Activated T-cell treated with anti-CD3 and anti-CD28 coated beads, Interleukin-2, amount 50 U/mL, for 24 hours (primary cell): Measurements from ENCODE around the gene KRT72.
A peak's percentile ranks its signal among the peaks of the same experiment; 100 is the strongest.

Experiments used
- DNase-seq: peaks from one replicate; pipeline ENCODE4 v3.0.0-alpha.2; 2020
- H3K27ac Mint-ChIP-seq: 2 replicates; pipeline ENCODE4 v1.8.0; 2020; ENCODE audit warnings: mild to moderate bottlenecking, mixed read lengths
- H3K27me3 Mint-ChIP-seq: 2 replicates; pipeline ENCODE4 v1.8.0; 2020; ENCODE audit warnings: mixed read lengths
- H3K36me3 Mint-ChIP-seq: 2 replicates; pipeline ENCODE4 v1.8.0; 2020; ENCODE audit warnings: low read depth, mixed read lengths
- H3K4me1 Mint-ChIP-seq: 2 replicates; pipeline ENCODE4 v1.8.0; 2020; ENCODE audit warnings: low read depth, mixed read lengths
- H3K4me3 Mint-ChIP-seq: 2 replicates; pipeline ENCODE4 v1.8.0; 2020; ENCODE audit warnings: mild to moderate bottlenecking, moderate library complexity, mixed read lengths
- H3K9me3 Mint-ChIP-seq: 2 replicates; pipeline ENCODE4 v1.8.0; 2020; ENCODE audit warnings: mixed read lengths

Gene KRT72

GRCh38 chr12:52540531-52540930 lies 60.7 kb downstream of the KRT72 start:
- H3K4me3 Mint-ChIP-seq, result no peak overlapping the region
- no peaks in the 10 kb centered on the region for H3K36me3 Mint-ChIP-seq
- H3K27ac Mint-ChIP-seq, result no peak overlapping the region
- H3K27me3 Mint-ChIP-seq, result peaks cover 3% of the 10 kb centered on the region
- peaks cover 3% of the 10 kb centered on the region for H3K4me1 Mint-ChIP-seq
- no peak for DNase-seq
- H3K9me3 Mint-ChIP-seq, result no peaks in the 10 kb centered on the region

GRCh38 chr12:52539821-52540173 lies 61.5 kb downstream of the KRT72 start:
- H3K27me3 Mint-ChIP-seq, result peaks cover 3% of the 10 kb centered on the region
- H3K9me3 Mint-ChIP-seq, result no peaks in the 10 kb centered on the region
- no peaks in the 10 kb centered on the region for H3K36me3 Mint-ChIP-seq
- H3K27ac Mint-ChIP-seq, result no peak overlapping the region
- peaks cover 3% of the 10 kb centered on the region for H3K4me1 Mint-ChIP-seq
- no peak overlapping the region for H3K4me3 Mint-ChIP-seq
- DNase-seq, result no peak

- Mint-ChIP-seq H3K4me3 (no peak overlapping the region), H3K4me1 (peaks cover 3% of the 10 kb centered on the region)
These were observed 62.0 kb downstream of the KRT72 start for GRCh38 chr12:52539083-52539820.

GRCh38 chr12:52537101-52537500 lies 64.2 kb downstream of the KRT72 start:
- H3K4me1 Mint-ChIP-seq, result no peaks in the 10 kb centered on the region
- H3K4me3 Mint-ChIP-seq, result no peak overlapping the region
- DNase-seq, result no peak
- no peaks in the 10 kb centered on the region for H3K9me3 Mint-ChIP-seq
- H3K27ac Mint-ChIP-seq, result no peak overlapping the region
- no peaks in the 10 kb centered on the region for H3K36me3 Mint-ChIP-seq
- peaks cover 3% of the 10 kb centered on the region for H3K27me3 Mint-ChIP-seq

More at GRCh38 chr12:52539083-52539820, 62.0 kb downstream of the KRT72 start:
- DNase-seq, result no peak
- Mint-ChIP-seq H3K27ac (peak overlapping the region; percentile 45), H3K27me3 (peaks cover 3% of the 10 kb centered on the region), H3K36me3 (no peaks in the 10 kb centered on the region), H3K9me3 (no peaks in the 10 kb centered on the region)
